Endothelial cell of umbilical vein (primary cell): ENCODE measurements around the gene LRRC23. TPM values are rescaled to one million over a fixed set of nuclear protein-coding genes. Genes with fewer than 3 reads are reported as not detected.

Experiments
- BruUV-seq: library from RNA; stranded (reverse); fragments of 400-500 nt; replicated peaks from 2 replicates; lab custom pipeline; 2021; lab: Mats Ljungman, UMichigan
- CTCF ChIA-PET: fragments of 300-600, 350-600 bp; sonication (Branson Sonifier 250); formaldehyde crosslinking; loops from one replicate; lab custom pipeline; 2021; ENCODE audit warnings: antibody characterized with exemption, inconsistent platforms; lab: Charles Lee
- POLR2A ChIA-PET: fragments of 300-600, 350-600 bp; sonication (Branson Sonifier 250); formaldehyde crosslinking; loops from one replicate; lab custom pipeline; 2021; ENCODE audit warnings: antibody characterized with exemption, inconsistent platforms; lab: Charles Lee
- DNase-seq: peaks from one replicate; pipeline ENCODE4 v3.0.0-alpha.2; 2011; ENCODE audit warnings: low read depth, low spot score
- FAIRE-seq: peaks from 2 replicates; lab custom pipeline; 2011; peaks lifted over from hg19 to GRCh38; lab: Jason Lieb, UNC
- H2AFZ ChIP-seq: 2 replicates; pipeline ENCODE4 v1.6.0; 2012; ENCODE audit warnings: low read depth, low read length, control low read depth, inconsistent platforms
- H3K27ac ChIP-seq: 2 replicates; pipeline ENCODE4 v1.5.1; 2011; ENCODE audit warnings: low read depth, mild to moderate bottlenecking, control low read depth, low read length, moderate library complexity; ENCODE audit not compliant: insufficient read depth
- H3K27me3 ChIP-seq, 2 experiments: 2 replicates each; pipeline versions ENCODE4 v1.6.0 to v1.6.1; 2011; ENCODE audit warnings: low read length in 2 of 2, mixed read lengths in 1 of 2; ENCODE audit not compliant: control insufficient read depth in 2 of 2, insufficient read depth in 2 of 2
- H3K36me3 ChIP-seq, 2 experiments: 2 replicates in 1 of 2; 3 replicates in 1 of 2; pipeline ENCODE4 v1.5.1; 2011; ENCODE audit warnings: low read length in 2 of 2, mild to moderate bottlenecking in 1 of 2, moderate library complexity in 1 of 2; ENCODE audit not compliant: control insufficient read depth in 2 of 2, insufficient read depth in 2 of 2; ENCODE audit errors: extremely low read depth in 1 of 2
- H3K4me1 ChIP-seq: 3 replicates; pipeline ENCODE4 v1.5.1; 2011; ENCODE audit warnings: mild to moderate bottlenecking, low read length; ENCODE audit not compliant: control insufficient read depth, insufficient read depth; ENCODE audit errors: extremely low read depth
- H3K4me2 ChIP-seq: 2 replicates; pipeline ENCODE4 v1.6.1; 2011; ENCODE audit warnings: low read length, control low read depth, mixed read lengths; ENCODE audit not compliant: insufficient read depth
- H3K4me3 ChIP-seq, 3 experiments: fragments of 200-600 bp in 1 of 3; sonication (generic), shearing (Covaris generic) in 1 of 3; replicated peaks in 1 of 3; 2 replicates each; pipeline ENCODE4 v1.5.1; 2011 to 2016; ENCODE audit warnings: control low read depth in 3 of 3, low read length in 3 of 3, mild to moderate bottlenecking in 2 of 3, inconsistent platforms in 1 of 3, low read depth in 1 of 3, moderate library complexity in 1 of 3; ENCODE audit not compliant: insufficient read depth in 1 of 3
- H3K79me2 ChIP-seq: 2 replicates; pipeline ENCODE4 v1.6.0; 2012; ENCODE audit warnings: low read length, inconsistent platforms; ENCODE audit not compliant: control insufficient read depth, insufficient read depth
- H3K9ac ChIP-seq: replicated peaks from 2 replicates; pipeline ENCODE3; 2011; ENCODE audit warnings: low read length, control low read depth; ENCODE audit not compliant: insufficient read depth; ENCODE audit errors: extremely low read depth
- H3K9me1 ChIP-seq: replicated peaks from 3 replicates; pipeline ENCODE4 v1.6.0; 2011; ENCODE audit warnings: mild to moderate bottlenecking, low read length; ENCODE audit not compliant: control insufficient read depth, insufficient read depth; ENCODE audit errors: extremely low read depth
- H3K9me3 ChIP-seq: replicated peaks from 2 replicates; pipeline ENCODE4 v1.5.1; 2012; ENCODE audit warnings: low read length, inconsistent platforms; ENCODE audit not compliant: control insufficient read depth, insufficient read depth
- H4K20me1 ChIP-seq: replicated peaks from 2 replicates; pipeline ENCODE3; 2011; ENCODE audit warnings: mild to moderate bottlenecking, low read length; ENCODE audit not compliant: control insufficient read depth, insufficient read depth; ENCODE audit errors: extremely low read depth
- EZH2 ChIP-seq: IDR thresholded peaks from 2 replicates; pipeline ENCODE4 v1.6.1; 2012; ENCODE audit warnings: borderline replicate concordance, low read depth, mild to moderate bottlenecking, moderate library complexity, low read length, inconsistent platforms; ENCODE audit not compliant: severe bottlenecking
- FOS ChIP-seq: IDR thresholded peaks from 2 replicates; pipeline ENCODE4 v1.6.1; 2011; ENCODE audit warnings: mild to moderate bottlenecking, low read length, moderate library complexity, borderline replicate concordance; ENCODE audit not compliant: insufficient read depth
- GATA2 ChIP-seq: IDR thresholded peaks from 2 replicates; pipeline ENCODE4 v1.7.0; 2011; ENCODE audit warnings: low read depth, mild to moderate bottlenecking, moderate library complexity, mixed read lengths, low read length; ENCODE audit not compliant: insufficient read length, insufficient read depth
- JUN ChIP-seq: IDR thresholded peaks from 2 replicates; pipeline ENCODE4 v1.6.1; 2011; ENCODE audit warnings: borderline replicate concordance, low read depth; ENCODE audit not compliant: insufficient read length, insufficient read depth
- MYC ChIP-seq: IDR thresholded peaks from one replicate; pipeline ENCODE4 v1.6.1; 2011; ENCODE audit warnings: mild to moderate bottlenecking, low read depth, low read length
- POLR2A ChIP-seq: IDR thresholded peaks from 2 replicates; pipeline ENCODE4 v1.6.1; 2012; ENCODE audit warnings: low read depth, mild to moderate bottlenecking, control low read depth, low read length
- POLR2AphosphoS5 ChIP-seq: IDR thresholded peaks from 2 replicates; pipeline ENCODE4 v1.6.1; 2012; ENCODE audit warnings: low read depth, mild to moderate bottlenecking, control low read depth, low read length, moderate library complexity; ENCODE audit not compliant: insufficient read depth
- dilution Hi-C: fragments of 300-500 bp; cut with MboI; formaldehyde crosslinking; loops from one replicate; pipeline ENCODE4 v1.15.0; 2019; ENCODE audit warnings: low sequenced_read_pairs; ENCODE audit not compliant: extremely low pct_ligation_motif_present
- intact Hi-C: fragments of 100-400 bp; cut with micrococcal nuclease; formaldehyde crosslinking; loops from one replicate; pipeline ENCODE4 v1.10.0; 2022
- polyA plus RNA-seq, 4 experiments: library from polyadenylated mRNA; depleted of rRNA in 3 of 4; stranded (reverse) in 3 of 4; unstranded in 1 of 4; fragments of >200 nt; gene quantifications; 2 replicates each; pipeline versions ENCODE4 v1.2.1 to v1.2.3, GENCODE V29; 2011 to 2012; ENCODE audit warnings: missing spikeins in 1 of 4
- total RNA-seq: library from RNA; stranded (reverse); gene quantifications from 2 replicates; pipeline ENCODE4 v1.2.3, GENCODE V29; 2021
- TF ChIP-seq, protein P1 (sequence below): IDR thresholded peaks from 2 replicates; pipeline ENCODE4 v1.6.1; 2011; ENCODE audit not compliant: insufficient read depth, insufficient read length

LRRC23 gene
- total and polyA plus RNA-seq, 2 donors (not counting 3 experiments of a cell fraction or from before 2014, with no cell fraction given), result 3.1 to 3.5 TPM

DNA sequence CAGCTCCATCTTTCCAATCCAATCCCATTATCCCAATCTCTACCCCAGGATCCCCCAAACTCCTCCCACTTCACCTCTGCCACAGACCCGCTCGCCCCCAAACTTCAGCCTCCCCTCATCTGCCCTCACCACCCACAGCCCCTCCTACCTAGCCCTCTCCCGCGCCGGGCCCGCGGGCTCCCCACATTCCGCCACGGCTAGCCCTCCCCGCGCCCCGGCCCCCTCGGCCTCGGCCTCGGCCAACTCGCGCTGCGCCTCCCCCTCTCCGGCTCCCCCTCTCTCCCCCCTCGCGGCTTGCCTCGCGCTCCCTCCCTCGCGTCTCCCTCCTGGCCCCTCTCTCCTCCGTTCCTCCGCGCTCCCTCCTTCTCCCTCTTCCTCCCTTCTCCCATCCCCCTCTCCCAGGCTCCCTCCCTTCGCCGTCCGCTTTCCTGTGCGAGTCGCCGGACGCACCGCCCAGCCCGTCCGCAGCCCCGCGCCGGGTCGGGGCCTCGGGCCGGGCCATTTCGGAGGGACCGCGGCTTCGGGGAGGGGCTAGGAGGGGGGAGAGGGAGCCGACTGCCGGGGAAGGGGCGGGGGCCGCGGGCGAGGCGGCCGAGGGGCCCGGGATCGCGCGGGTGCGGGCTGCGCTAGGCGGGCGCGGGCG lies 22.9 kb downstream of the LRRC23 start, which contains the start of gene ATN1:
Gene ATN1, plus strand, starts transcription at position 581 of the 643 bp plus-strand sequence. CDS start 6,043 bp downstream, outside the sequence.
- Histone ChIP-seq H3K4me2 (peak within 1 kb of the TSS; percentile 87), H3K27me3 (no peaks in the 10 kb centered on the region), H3K4me1 (peaks cover 48% of the 10 kb centered on the region), H3K9me1 (no peaks in the 10 kb centered on the region), H3K36me3 (peaks cover 0 to 2% of the 10 kb centered on the region in 2 experiments), H3K27ac (peak within 1 kb of the TSS; percentile 72), H3K9ac (peak within 1 kb of the TSS; percentile 75), H3K9me3 (no peaks in the 10 kb centered on the region), H3K4me3 (peak within 1 kb of the TSS; percentile 88 to 92 (median 90)), H4K20me1 (peaks cover 8% of the 10 kb centered on the region), H3K79me2 (peaks cover 53% of the 10 kb centered on the region), H2AFZ (peak within 1 kb of the TSS; percentile 65)
- BruUV-seq, result no TSS peak
- peak; percentile 83 for DNase-seq
- FAIRE-seq, result peak; percentile 63
- POLR2A ChIA-PET, result interaction anchor here (0.6 to 2.3 kb wide), 2 partner anchors 10 to 17 kb away, joined by 3 to 16 read pairs; partner anchors contain the start of genes C12orf57 and RNU7-1
- dilution Hi-C loops (no loop called here), intact Hi-C loops (no loop called here)
- CTCF ChIA-PET, result interaction anchor here (1.3 to 4.3 kb wide), 8 partner anchors 10 to 58 kb away, joined by 3 to 94 read pairs (median 5); partner anchors contain the start of genes C12orf57, RNU7-1 and SPSB2
- TF ChIP-seq MYC, result peak; percentile 36
- peak; percentile 55 for TF ChIP-seq POLR2A
- TF ChIP-seq JUN, result no peak
- TF ChIP-seq GATA2, result no peak
- TF ChIP-seq, protein P1, sequence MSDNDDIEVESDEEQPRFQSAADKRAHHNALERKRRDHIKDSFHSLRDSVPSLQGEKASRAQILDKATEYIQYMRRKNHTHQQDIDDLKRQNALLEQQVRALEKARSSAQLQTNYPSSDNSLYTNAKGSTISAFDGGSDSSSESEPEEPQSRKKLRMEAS, result no peak
- no peak for TF ChIP-seq FOS
- TF ChIP-seq POLR2AphosphoS5, result peak; percentile 61
- TF ChIP-seq EZH2, result no peak
